Measurements from ENCODE around the gene ASTN1. TPM values are rescaled to one million over a fixed set of nuclear protein-coding genes. Genes with fewer than 3 reads are reported as not detected.
A peak's percentile ranks its signal among the peaks of the same experiment; 100 is the strongest.

ASTN1 gene
- total and polyA plus RNA-seq, 2 experiments from 2014 or later, result 9.3 to 34.2 TPM

- no peak for TF ChIP-seq CTCF (IDR thresholded peaks at IDR 0.05; ENCODE audit: low read depth, low read length)
- DNase-seq (ENCODE audit: low read depth in 1 of 2, low spot score in 1 of 2), result no peak
- H3K27ac ChIP-seq, result no peak overlapping the region
- no peaks in the 10 kb centered on the region for H3K9me3 ChIP-seq (ENCODE audit: low read depth)
- no peaks in the 10 kb centered on the region for H3K27me3 ChIP-seq
- H3K4me3 ChIP-seq, result no peak overlapping the region
- H3K36me3 ChIP-seq, result no peaks in the 10 kb centered on the region
- H3K4me1 ChIP-seq (ENCODE audit: low read depth), result no peaks in the 10 kb centered on the region
Observed at GRCh38 chr1:177133977-177134538, 30.5 kb downstream of the ASTN1 start.

GRCh38 chr1:177132141-177132540, 32.4 kb downstream of the ASTN1 start:
- no peaks in the 10 kb centered on the region for H3K9me3 ChIP-seq (ENCODE audit: low read depth)
- TF ChIP-seq CTCF (IDR thresholded peaks at IDR 0.05; ENCODE audit: low read depth, low read length), result no peak
- H3K4me3 ChIP-seq, result no peak overlapping the region
- H3K36me3 ChIP-seq, result no peaks in the 10 kb centered on the region
- H3K27me3 ChIP-seq, result no peaks in the 10 kb centered on the region
- H3K4me1 ChIP-seq (ENCODE audit: low read depth), result no peaks in the 10 kb centered on the region
- H3K27ac ChIP-seq, result no peak overlapping the region
- no peak for DNase-seq (ENCODE audit: low read depth in 1 of 2, low spot score in 1 of 2)

GRCh38 chr1:177131723-177132122, 32.8 kb downstream of the ASTN1 start:
- no peak for DNase-seq (ENCODE audit: low read depth in 1 of 2, low spot score in 1 of 2)
- Histone ChIP-seq H3K27me3 (no peaks in the 10 kb centered on the region), H3K27ac (no peak overlapping the region), H3K4me1 (ENCODE audit: low read depth) (no peaks in the 10 kb centered on the region), H3K4me3 (no peak overlapping the region), H3K36me3 (no peaks in the 10 kb centered on the region), H3K9me3 (ENCODE audit: low read depth) (no peaks in the 10 kb centered on the region)
- no peak for TF ChIP-seq CTCF (IDR thresholded peaks at IDR 0.05; ENCODE audit: low read depth, low read length)

GRCh38 chr1:177130451-177130945, 34.0 kb downstream of the ASTN1 start:
- H3K36me3 ChIP-seq, result no peaks in the 10 kb centered on the region
- H3K4me3 ChIP-seq, result no peak overlapping the region
- peak overlapping the region; percentile 9 for H3K27ac ChIP-seq
- H3K9me3 ChIP-seq (ENCODE audit: low read depth), result no peaks in the 10 kb centered on the region
- TF ChIP-seq CTCF (IDR thresholded peaks at IDR 0.05; ENCODE audit: low read depth, low read length), result no peak
- H3K4me1 ChIP-seq (ENCODE audit: low read depth), result no peaks in the 10 kb centered on the region
- no peak for DNase-seq (ENCODE audit: low read depth in 1 of 2, low spot score in 1 of 2)
- no peaks in the 10 kb centered on the region for H3K27me3 ChIP-seq

GRCh38 chr1:177128665-177129281, 35.7 kb downstream of the ASTN1 start:
- no peaks in the 10 kb centered on the region for H3K36me3 ChIP-seq
- no peak overlapping the region for H3K4me3 ChIP-seq
- H3K4me1 ChIP-seq (ENCODE audit: low read depth), result no peaks in the 10 kb centered on the region
- no peak for DNase-seq (ENCODE audit: low read depth in 1 of 2, low spot score in 1 of 2)
- no peak for TF ChIP-seq CTCF (IDR thresholded peaks at IDR 0.05; ENCODE audit: low read depth, low read length)
- H3K9me3 ChIP-seq (ENCODE audit: low read depth), result no peaks in the 10 kb centered on the region
- no peak overlapping the region for H3K27ac ChIP-seq
- no peaks in the 10 kb centered on the region for H3K27me3 ChIP-seq

All from cardiac muscle cell (in vitro differentiated cells and primary cell).